ENCODE measurements around the gene USP25. TPM values are rescaled to one million over a fixed set of nuclear protein-coding genes. Genes with fewer than 3 reads are reported as not detected.

Gene USP25
- total RNA-seq, 1 experiment from 2014 or later, result 35.1 TPM

- Histone ChIP-seq H2BK15ac (ENCODE audit: low read depth, low read length) (no peak overlapping the region), H2BK12ac (ENCODE audit: insufficient read length, low read depth, low read length) (no peak overlapping the region), H4K8ac (replicated peaks; ENCODE audit: insufficient read length, low read depth, low read length) (no peak overlapping the region), H2BK20ac (ENCODE audit: low read depth, low read length, poor library complexity, severe bottlenecking) (no peak overlapping the region), H4K20me1 (ENCODE audit: control insufficient read depth, insufficient read depth, insufficient read length) (no peaks in the 10 kb centered on the region), H3K23me2 (ENCODE audit: insufficient read length, low read depth, low read length, poor library complexity, severe bottlenecking) (no peaks in the 10 kb centered on the region), H3K27ac (ENCODE audit: insufficient read length, low read depth, low read length) (no peak overlapping the region), H4K5ac (ENCODE audit: insufficient read length, low read depth, low read length) (no peak overlapping the region), H2AK5ac (ENCODE audit: insufficient read length, low read length) (no peak overlapping the region), H3K9me3 (ENCODE audit: control insufficient read depth, low read depth, low read length) (no peaks in the 10 kb centered on the region), H3K23ac (ENCODE audit: insufficient read length, low read depth, low read length) (no peak overlapping the region), H3K4me1 (ENCODE audit: insufficient read depth, low read length) (no peaks in the 10 kb centered on the region), H3K4ac (ENCODE audit: low read depth, low read length) (no peak overlapping the region), H4K91ac (ENCODE audit: insufficient read length, low read depth, low read length) (no peak overlapping the region), H2AFZ (ENCODE audit: low read length) (no peak overlapping the region), H3K79me1 (ENCODE audit: insufficient read depth, low read depth, low read length, poor library complexity, severe bottlenecking) (no peaks in the 10 kb centered on the region), H3K4me2 (ENCODE audit: insufficient read depth, insufficient read length, low read length) (no peak overlapping the region), H3T11ph (ENCODE audit: low read length) (no peak overlapping the region), H3K56ac (ENCODE audit: insufficient read length, low read depth, low read length) (no peak overlapping the region), H3K9ac (ENCODE audit: extremely low read depth, insufficient read length, low read length) (no peak overlapping the region), H3K14ac (ENCODE audit: insufficient read depth, low read length) (no peak overlapping the region), H3K79me2 (ENCODE audit: insufficient read depth, low read length) (no peaks in the 10 kb centered on the region), H2BK120ac (ENCODE audit: low read depth, low read length, poor library complexity, severe bottlenecking) (no peak overlapping the region), H3K27me3 (ENCODE audit: insufficient read depth, low read length) (no peaks in the 10 kb centered on the region), H3K18ac (ENCODE audit: insufficient read length, low read depth, low read length) (no peak overlapping the region), H2BK5ac (ENCODE audit: insufficient read length, low read length) (no peak overlapping the region)
- no peak for TF ChIP-seq CTCF (conservative IDR thresholded peaks at IDR 0.05)
- Mint-ChIP-seq H3K9me3 (peaks cover 6 to 10% of the 10 kb centered on the region in 2 experiments), H3K27ac (no peak overlapping the region), H3K36me3 (ENCODE audit: insufficient read depth in 1 of 3, low read depth in 3 of 3) (peaks cover 0 to 4% (median 0%) of the 10 kb centered on the region in 3 experiments; a peak in 2 of 7 replicates), H3K4me3 (no peak overlapping the region), H3K27me3 (ENCODE audit: low read depth) (no peaks in the 10 kb centered on the region), H3K4me1 (peaks cover 3 to 5% of the 10 kb centered on the region in 2 experiments; a peak in 2 of 4 replicates)
- no CpG with 5 or more reads among the region's 2 CpGs for WGBS (ENCODE audit: extremely low coverage, insufficient read length, low lambda C conversion rate)
- no peak for DNase-seq
Measured at GRCh38 chr21:15703932-15704331, 25.9 kb upstream of the USP25 start.
